ENCODE data around the gene MFRP.
A peak's percentile ranks its signal among the peaks of the same experiment; 100 is the strongest.

The MFRP gene

DNA sequence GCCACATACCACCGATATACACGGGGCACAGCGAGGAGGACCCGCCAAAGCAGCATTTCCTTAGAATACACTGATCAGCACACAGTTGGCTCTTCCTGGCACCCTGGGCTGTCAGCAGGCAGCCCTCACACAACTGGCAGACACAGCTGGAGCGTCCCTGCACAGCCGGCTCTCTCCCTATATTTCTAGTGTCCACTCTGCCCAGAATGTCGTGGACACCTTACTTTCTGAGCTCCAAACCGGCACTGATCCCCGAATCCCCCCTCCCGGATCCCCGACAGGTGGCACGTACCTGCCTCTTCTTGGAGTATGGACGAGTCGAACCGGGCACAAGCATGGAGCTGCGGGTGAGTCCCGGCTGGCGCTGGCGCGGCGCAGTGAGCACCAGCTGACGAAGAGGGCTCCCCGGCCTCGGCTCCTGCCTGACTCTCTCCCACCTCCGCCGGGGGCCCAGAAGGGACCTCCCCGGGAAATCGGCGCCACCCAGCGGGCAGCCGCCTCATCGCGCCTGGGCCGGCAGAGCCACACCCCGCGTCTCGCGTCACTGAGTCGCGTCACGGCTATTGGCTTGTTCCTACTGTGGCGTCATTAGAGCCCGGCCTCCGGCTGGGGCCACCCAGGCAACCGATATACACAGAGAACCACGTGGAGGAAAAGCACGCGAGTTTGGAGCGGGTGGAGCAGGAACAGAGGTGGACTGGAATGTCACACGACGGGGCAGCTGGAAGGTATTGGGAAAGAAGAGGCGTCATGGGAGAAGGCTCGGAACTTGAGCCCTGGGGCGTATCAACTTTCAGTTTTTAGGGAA, 34.9 kb upstream of the MFRP start, which contains the start of gene USP2:
USP2 (minus strand) TSS at position 510 of the 808 bp plus-strand sequence. CDS start 8,210 bp downstream, outside the sequence.
- no peak within 1 kb of the TSS for H3K27ac ChIP-seq
- TF ChIP-seq CTCF (IDR thresholded peaks at IDR 0.05) (peak; percentile 98), ZFX (IDR thresholded peaks at IDR 0.05; ENCODE audit: borderline replicate concordance) (no peak)

DNA sequence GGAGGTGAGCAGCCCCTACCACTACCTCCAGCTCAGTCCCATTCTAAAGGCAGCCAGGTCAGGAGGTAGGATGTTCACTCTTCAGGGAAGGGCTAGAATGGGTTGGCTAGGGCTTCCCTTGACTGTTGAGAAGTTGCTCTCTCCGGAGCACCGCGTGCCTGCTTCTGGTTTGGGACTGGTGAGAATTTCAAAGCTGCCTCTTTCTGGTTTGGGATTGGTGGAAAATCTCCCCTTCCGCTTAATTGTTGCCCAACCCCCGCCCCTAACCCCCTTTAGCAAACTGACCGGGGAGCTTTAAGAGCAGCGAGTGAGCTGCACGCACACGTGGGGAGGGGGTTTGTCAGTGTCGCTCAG, 34.3 kb upstream of the MFRP start:
- no peak overlapping the region for H3K27ac ChIP-seq
- TF ChIP-seq ZFX (IDR thresholded peaks at IDR 0.05; ENCODE audit: borderline replicate concordance) (no peak), CTCF (IDR thresholded peaks at IDR 0.05) (no peak)

DNA sequence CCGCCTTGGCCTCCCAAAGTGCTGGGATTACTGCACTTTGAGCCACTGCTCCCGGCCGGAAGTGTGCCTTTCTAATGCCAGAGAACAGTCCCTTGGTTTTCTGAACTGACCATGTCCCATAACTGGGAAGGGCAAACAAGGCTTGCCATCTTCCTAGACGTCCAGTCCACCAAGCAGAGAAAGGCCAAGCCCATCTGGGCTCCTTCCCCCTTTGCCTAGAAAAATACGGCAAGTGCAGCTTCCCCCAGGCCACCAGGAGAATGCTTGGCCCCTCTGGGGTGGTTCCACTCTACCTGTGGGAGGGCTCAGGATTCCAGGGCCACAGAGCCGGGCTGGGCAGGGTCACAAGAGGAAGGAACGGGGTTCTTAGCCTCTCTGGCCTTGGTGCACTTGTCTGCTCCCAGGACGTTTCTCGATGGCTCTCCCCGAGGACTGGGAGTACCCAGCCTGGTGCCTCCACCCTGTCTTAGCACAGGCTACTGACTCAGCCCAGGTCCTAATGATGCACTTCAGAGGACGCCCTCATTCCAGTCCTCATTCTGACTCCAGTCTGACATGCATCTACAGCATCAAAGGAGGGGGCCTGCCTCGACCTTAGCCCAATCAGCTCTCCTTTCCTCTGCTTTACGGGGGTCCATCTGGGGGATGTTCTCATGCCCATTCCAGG, 33.8 kb upstream of the MFRP start:
- H3K27ac ChIP-seq: no peak overlapping the region
- TF ChIP-seq ZFX (IDR thresholded peaks at IDR 0.05; ENCODE audit: borderline replicate concordance) (no peak), CTCF (IDR thresholded peaks at IDR 0.05) (no peak)

- TF ChIP-seq CTCF (IDR thresholded peaks at IDR 0.05): no peak
- no peak for TF ChIP-seq ZFX (IDR thresholded peaks at IDR 0.05; ENCODE audit: borderline replicate concordance)
- no peak overlapping the region for H3K27ac ChIP-seq
Observed at GRCh38 chr11:119378851-119379465, 32.5 kb upstream of the MFRP start.

DNA sequence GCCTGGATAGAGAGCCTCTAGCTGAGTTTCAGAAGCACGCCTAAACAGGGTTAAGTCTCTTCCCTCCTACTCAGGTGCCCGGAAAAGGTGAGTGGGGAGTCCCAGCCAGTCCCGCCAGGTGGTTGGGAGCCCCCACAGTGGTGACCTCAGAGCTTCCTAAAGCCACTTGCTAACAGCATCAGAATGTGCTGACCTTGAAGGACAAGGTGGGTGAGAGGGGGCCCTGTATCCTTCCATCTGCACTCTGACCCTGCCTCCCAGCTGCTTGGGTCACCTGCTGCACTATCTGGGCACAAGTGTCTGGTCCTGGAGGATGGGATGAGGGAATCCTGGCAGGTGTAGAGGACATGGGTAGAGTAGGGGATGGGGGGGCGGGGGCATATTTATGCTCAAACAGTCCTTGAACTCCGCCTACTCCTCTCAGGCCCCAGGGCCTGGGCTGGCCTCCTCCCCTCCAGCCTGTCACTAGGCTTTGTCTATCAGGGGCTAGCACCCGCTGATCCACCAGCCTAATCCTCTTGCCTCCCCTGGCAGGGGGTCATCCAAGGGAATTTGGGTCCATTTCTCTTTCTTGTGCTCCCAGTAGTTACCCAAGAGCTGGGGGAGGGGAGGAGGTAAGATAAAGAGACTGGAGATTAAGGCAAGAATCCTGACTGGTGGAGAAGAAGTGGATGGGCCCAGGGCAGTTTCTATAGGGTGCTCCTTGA, 31.6 kb upstream of the MFRP start:
- H3K27ac ChIP-seq: no peak overlapping the region
- TF ChIP-seq CTCF (IDR thresholded peaks at IDR 0.05) (no peak), ZFX (IDR thresholded peaks at IDR 0.05; ENCODE audit: borderline replicate concordance) (no peak)

DNA sequence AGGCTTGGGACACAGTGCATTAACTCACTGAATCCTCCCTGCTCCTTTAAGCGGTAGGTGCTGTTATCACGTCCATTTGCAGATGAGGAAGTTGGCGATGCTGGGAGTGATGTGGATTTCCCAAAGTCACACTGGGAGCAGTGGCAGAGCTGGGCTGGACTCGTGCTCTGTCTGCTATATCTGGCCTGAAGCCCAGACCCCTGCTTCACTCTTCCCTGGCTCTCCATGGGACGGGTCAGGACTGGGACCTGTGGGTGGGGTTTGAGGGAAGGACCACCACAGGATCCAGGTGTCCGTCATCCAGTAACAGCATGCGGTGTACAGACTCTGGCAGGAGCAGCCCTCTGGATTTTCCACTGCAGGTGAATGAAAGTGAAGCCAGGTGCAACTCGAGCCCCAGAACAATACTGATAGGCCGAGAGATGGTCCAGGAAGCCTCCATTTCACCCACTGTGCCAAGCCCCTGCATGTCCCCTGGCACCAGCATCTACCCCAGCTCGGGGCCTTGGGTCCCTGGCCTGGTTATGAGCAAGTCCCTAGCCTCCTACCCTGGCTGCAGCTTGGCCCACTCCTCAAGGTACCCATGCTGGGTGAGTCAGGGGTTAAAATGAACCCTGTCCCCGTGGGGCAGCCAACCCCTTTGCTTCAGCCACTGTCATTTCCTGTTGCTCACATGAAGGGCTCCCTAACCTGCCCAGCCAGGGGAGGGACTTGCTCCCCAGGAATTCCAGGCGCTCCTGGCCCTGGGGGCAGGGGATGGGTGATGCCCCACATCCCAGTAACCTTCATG, 30.8 kb upstream of the MFRP start:
- no peak for TF ChIP-seq CTCF (IDR thresholded peaks at IDR 0.05)
- TF ChIP-seq ZFX (IDR thresholded peaks at IDR 0.05; ENCODE audit: borderline replicate concordance): no peak
- no peak overlapping the region for H3K27ac ChIP-seq

All from 22Rv1 (cell line).